OCI-LY1 (cell line): Measurements from ENCODE around the gene BRD1.

Experiments
- H2AFZ ChIP-seq: fragments of 200-600 bp; sonication (generic), shearing (Covaris generic); 2 replicates; pipeline ENCODE4 v1.6.0; 2014; ENCODE audit warnings: antibody characterized with exemption, mild to moderate bottlenecking, low read length
- H3F3A ChIP-seq: fragments of 200-600 bp; sonication (generic), shearing (Covaris generic); 2 replicates; pipeline ENCODE4 v1.6.0; 2014; ENCODE audit warnings: mild to moderate bottlenecking, antibody characterized with exemption, low read length, moderate library complexity; ENCODE audit not compliant: insufficient read depth
- H3K27ac ChIP-seq: fragments of 200-600 bp; sonication (generic); 2 replicates; pipeline ENCODE4 v1.5.1; 2014; ENCODE audit warnings: low read length, mixed run types, mild to moderate bottlenecking, low read depth; ENCODE audit not compliant: poor library complexity, severe bottlenecking
- H3K27me3 ChIP-seq: fragments of 200-600 bp; sonication (generic); 2 replicates; pipeline ENCODE4 v1.6.0; 2014; ENCODE audit warnings: antibody characterized with exemption, mild to moderate bottlenecking, low read length, moderate library complexity; ENCODE audit not compliant: insufficient read depth
- H3K36me3 ChIP-seq: fragments of 200-600 bp; sonication (generic); 2 replicates; pipeline ENCODE4 v1.6.1; 2014; ENCODE audit warnings: mild to moderate bottlenecking, antibody characterized with exemption, low read length, moderate library complexity, mixed read lengths; ENCODE audit not compliant: insufficient read depth
- H3K4me1 ChIP-seq: fragments of 200-600 bp; sonication (generic); 2 replicates; pipeline ENCODE4 v1.5.1; 2014; ENCODE audit warnings: mild to moderate bottlenecking, low read length, moderate library complexity; ENCODE audit not compliant: insufficient read depth, severe bottlenecking
- H3K4me2 ChIP-seq: fragments of 200-600 bp; sonication (generic), shearing (Covaris generic); 2 replicates; pipeline ENCODE4 v1.6.1; 2014; ENCODE audit warnings: low read length
- H3K4me3 ChIP-seq: fragments of 200-600 bp; sonication (generic); 2 replicates; pipeline ENCODE4 v1.5.1; 2014; ENCODE audit warnings: low read length, low read depth, mild to moderate bottlenecking, mixed read lengths; ENCODE audit not compliant: poor library complexity, severe bottlenecking
- H3K79me2 ChIP-seq: fragments of 200-600 bp; shearing (Covaris generic); 2 replicates; pipeline ENCODE4 v1.6.1; 2016; ENCODE audit warnings: mixed run types, low read length, mixed read lengths; ENCODE audit not compliant: insufficient read depth
- H3K9ac ChIP-seq: fragments of 200-600 bp; sonication (generic), shearing (Covaris generic); 2 replicates; pipeline ENCODE4 v1.6.1; 2014; ENCODE audit warnings: mild to moderate bottlenecking, low read length, mixed read lengths
- H3K9me2 ChIP-seq: fragments of 200-600 bp; sonication (generic), shearing (Covaris generic); 2 replicates; pipeline ENCODE4 v1.6.1; 2014; ENCODE audit warnings: low read depth, mild to moderate bottlenecking, low read length, mixed read lengths
- H3K9me3 ChIP-seq: fragments of 200-600 bp; shearing (Covaris generic); 2 replicates; pipeline ENCODE4 v1.6.1; 2014; ENCODE audit warnings: low read length, mixed read lengths
- H4K20me1 ChIP-seq: fragments of 200-600 bp; sonication (generic), shearing (Covaris generic); 2 replicates; pipeline ENCODE4 v1.6.0; 2016; ENCODE audit warnings: mild to moderate bottlenecking, low read length; ENCODE audit not compliant: insufficient read depth
- EZH2 ChIP-seq: fragments of 200-600 bp; sonication (generic), shearing (Covaris generic); IDR thresholded peaks from 2 replicates; pipeline ENCODE4 v1.8.0; 2017; ENCODE audit warnings: borderline replicate concordance, mixed run types, mild to moderate bottlenecking, antibody characterized with exemption, low read length, moderate library complexity, mixed read lengths
- TF ChIP-seq, protein P1 (sequence below): fragments of 200-600 bp; sonication (generic), shearing (Covaris generic); IDR thresholded peaks from 2 replicates; pipeline ENCODE4 v1.5.1; 2017; ENCODE audit warnings: mild to moderate bottlenecking, antibody characterized with exemption, low read length, moderate library complexity, mixed read lengths

The BRD1 gene

DNA sequence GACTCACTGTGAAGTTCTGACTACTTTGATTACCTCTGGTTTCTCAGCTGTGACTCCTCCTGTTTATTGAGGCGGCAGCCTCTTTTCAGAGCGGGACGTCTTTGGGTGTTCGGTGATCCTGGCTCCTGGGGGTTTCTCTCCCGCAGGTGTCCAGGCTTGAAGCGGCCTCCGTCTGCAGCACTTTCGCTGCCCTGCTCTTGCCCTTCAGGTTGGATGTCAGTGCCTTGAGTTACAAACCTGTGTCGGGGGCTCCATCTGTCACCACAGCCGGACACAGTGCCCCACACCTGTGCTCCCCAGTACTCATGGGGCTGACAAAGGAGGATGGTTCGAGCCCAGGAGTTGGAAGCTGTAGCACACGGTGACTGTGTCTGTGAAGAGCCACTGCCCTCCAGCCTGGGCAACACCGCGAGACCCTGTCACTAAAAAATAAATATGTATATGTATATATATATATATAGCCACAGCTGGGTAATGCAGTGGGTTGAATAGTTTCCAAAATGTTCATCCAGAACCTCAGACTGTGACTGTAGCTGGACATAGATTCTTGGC lies 104.1 kb downstream of the BRD1 start:
- Histone ChIP-seq H3K27ac (no peak overlapping the region), H3K4me3 (peak overlapping the region; percentile 28), H2AFZ (no peak overlapping the region), H3F3A (no peaks in the 10 kb centered on the region), H3K4me2 (no peak overlapping the region; the same call in 1 of the 2 replicates), H4K20me1 (no peaks in the 10 kb centered on the region), H3K4me1 (peaks cover 7% of the 10 kb centered on the region), H3K9me2 (no peaks in the 10 kb centered on the region), H3K27me3 (0 out of 2 replicates have a peak, but pooled peaks cover 6% of the 10 kb centered on the region), H3K36me3 (no peaks in the 10 kb centered on the region), H3K9me3 (no peaks in the 10 kb centered on the region), H3K9ac (no peak overlapping the region), H3K79me2 (no peaks in the 10 kb centered on the region)
- no peak for TF ChIP-seq EZH2
- TF ChIP-seq, protein P1, sequence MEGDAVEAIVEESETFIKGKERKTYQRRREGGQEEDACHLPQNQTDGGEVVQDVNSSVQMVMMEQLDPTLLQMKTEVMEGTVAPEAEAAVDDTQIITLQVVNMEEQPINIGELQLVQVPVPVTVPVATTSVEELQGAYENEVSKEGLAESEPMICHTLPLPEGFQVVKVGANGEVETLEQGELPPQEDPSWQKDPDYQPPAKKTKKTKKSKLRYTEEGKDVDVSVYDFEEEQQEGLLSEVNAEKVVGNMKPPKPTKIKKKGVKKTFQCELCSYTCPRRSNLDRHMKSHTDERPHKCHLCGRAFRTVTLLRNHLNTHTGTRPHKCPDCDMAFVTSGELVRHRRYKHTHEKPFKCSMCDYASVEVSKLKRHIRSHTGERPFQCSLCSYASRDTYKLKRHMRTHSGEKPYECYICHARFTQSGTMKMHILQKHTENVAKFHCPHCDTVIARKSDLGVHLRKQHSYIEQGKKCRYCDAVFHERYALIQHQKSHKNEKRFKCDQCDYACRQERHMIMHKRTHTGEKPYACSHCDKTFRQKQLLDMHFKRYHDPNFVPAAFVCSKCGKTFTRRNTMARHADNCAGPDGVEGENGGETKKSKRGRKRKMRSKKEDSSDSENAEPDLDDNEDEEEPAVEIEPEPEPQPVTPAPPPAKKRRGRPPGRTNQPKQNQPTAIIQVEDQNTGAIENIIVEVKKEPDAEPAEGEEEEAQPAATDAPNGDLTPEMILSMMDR, result no peak
